H1 (cell line): ENCODE data around the gene ENKD1.

Experiments used
- BRCA1 ChIP-seq: IDR thresholded peaks from 2 replicates; pipeline ENCODE4 v1.6.1; 2012; ENCODE audit warnings: low read depth, low read length, improper control_type of control experiment
- CTCF ChIP-seq, 3 experiments: IDR thresholded peaks; 1 replicate in 2 of 3; 2 replicates in 1 of 3; pipeline versions ENCODE4 v1.5.1 to v1.6.1; 2011; ENCODE audit warnings: low read length in 3 of 3, mild to moderate bottlenecking in 3 of 3, inconsistent platforms in 2 of 3, low read depth in 1 of 3, moderate library complexity in 1 of 3; ENCODE audit not compliant: insufficient read depth in 1 of 3; ENCODE audit errors: control extremely low read depth in 1 of 3
- EZH2 ChIP-seq: fragments of 200-600 bp; sonication (generic); IDR thresholded peaks from 2 replicates; pipeline ENCODE4 v1.7.1; 2012; ENCODE audit warnings: low read depth, mild to moderate bottlenecking, moderate library complexity, low read length, inconsistent platforms; ENCODE audit not compliant: severe bottlenecking
- NANOG ChIP-seq: IDR thresholded peaks from 2 replicates; pipeline ENCODE4 v1.6.1; 2011; ENCODE audit warnings: low read length, low read depth, mild to moderate bottlenecking, inconsistent platforms; ENCODE audit not compliant: insufficient read depth, poor library complexity, severe bottlenecking
- POLR2A ChIP-seq, 2 experiments: IDR thresholded peaks; 1 replicate in 1 of 2; 2 replicates in 1 of 2; pipeline ENCODE4 v1.6.1; 2011; ENCODE audit warnings: low read depth in 2 of 2, low read length in 2 of 2, mild to moderate bottlenecking in 2 of 2; ENCODE audit errors: control extremely low read depth in 1 of 2
- POLR2AphosphoS5 ChIP-seq: IDR thresholded peaks from 2 replicates; pipeline ENCODE4 v1.6.1; 2011; ENCODE audit warnings: low read depth, low read length
- RAD21 ChIP-seq, 2 experiments: IDR thresholded peaks in 1 of 2; conservative IDR thresholded peaks in 1 of 2; 2 replicates each; pipeline ENCODE4 v1.6.1; 2011; ENCODE audit warnings: low read depth in 2 of 2, low read length in 2 of 2, improper control_type of control experiment in 1 of 2, inconsistent platforms in 1 of 2, mild to moderate bottlenecking in 1 of 2, moderate library complexity in 1 of 2
- RNF2 ChIP-seq: fragments of 200-900, 300-1000 bp; sonication (generic); IDR thresholded peaks from 2 replicates; pipeline ENCODE4 v1.7.1; 2016; ENCODE audit warnings: borderline replicate concordance, low read depth, mild to moderate bottlenecking, antibody characterized with exemption, low read length; ENCODE audit not compliant: poor library complexity, severe bottlenecking; ENCODE audit errors: missing control alignments
- RXRA ChIP-seq: IDR thresholded peaks from 2 replicates; pipeline ENCODE4 v1.6.1; 2011; ENCODE audit warnings: low read depth, mild to moderate bottlenecking, low read length, moderate library complexity; ENCODE audit not compliant: insufficient read depth
- SAP30 ChIP-seq: fragments of 300-600 bp; sonication (generic); IDR thresholded peaks from 2 replicates; pipeline ENCODE4 v1.7.1; 2012; ENCODE audit warnings: low read length, moderate library complexity, mild to moderate bottlenecking, inconsistent platforms; ENCODE audit not compliant: insufficient read depth, insufficient replicate concordance
- SP4 ChIP-seq: IDR thresholded peaks from 2 replicates; pipeline ENCODE4 v1.6.1; 2012; ENCODE audit warnings: low read length, inconsistent platforms

DNA sequence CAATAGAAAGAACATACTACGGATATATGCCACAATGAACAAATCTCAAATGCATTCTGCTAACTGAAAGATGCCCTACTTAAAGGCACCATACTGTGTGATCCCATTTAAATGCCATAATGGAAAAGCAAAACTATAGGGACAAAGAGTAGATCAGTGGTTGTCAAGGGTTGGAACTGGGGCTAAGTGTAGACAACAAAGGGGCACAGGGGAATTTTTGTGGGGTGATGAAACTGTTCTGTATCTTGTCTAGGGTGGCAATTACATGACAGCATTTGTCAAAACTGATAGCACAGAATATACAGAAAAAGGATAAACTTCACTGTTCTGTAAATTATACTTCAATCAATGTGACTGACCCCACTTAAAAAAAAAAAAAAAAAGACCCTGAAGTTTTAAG is 34.9 kb upstream of the ENKD1 start:
- TF ChIP-seq SP4 (no peak), RNF2 (no peak), EZH2 (no peak), BRCA1 (no peak), CTCF (IDR thresholded peaks at IDR 0.05; ENCODE audit: control extremely low read depth in 1 of 3, insufficient read depth in 1 of 3, low read depth in 1 of 3, low read length in 3 of 3) (no peak), POLR2A (IDR thresholded peaks at IDR 0.05; ENCODE audit: control extremely low read depth in 1 of 2, low read depth in 2 of 2, low read length in 2 of 2) (no peak), RAD21 (IDR thresholded peaks at IDR 0.05 in 1 of 2, conservative IDR thresholded peaks at IDR 0.05 in 1 of 2; ENCODE audit: low read depth in 2 of 2, low read length in 2 of 2) (no peak), NANOG (no peak), POLR2AphosphoS5 (no peak), SAP30 (no peak), RXRA (no peak)
